Measurements from ENCODE around the gene TMEM169.

- no peak for TF ChIP-seq CTCF (conservative IDR thresholded peaks at IDR 0.05 in 1 of 2, IDR thresholded peaks at IDR 0.05 in 1 of 2; ENCODE audit: extremely low read depth in 1 of 2, insufficient read depth in 1 of 2, low read depth in 1 of 2, low read length in 2 of 2)
- no peak for TF ChIP-seq EZH2 (IDR thresholded peaks at IDR 0.05; ENCODE audit: borderline replicate concordance, low read length)
Observed at GRCh38 chr2:216055680-216056079, 26.0 kb upstream of the TMEM169 start.

All from mammary epithelial cell (primary cell).